HEK293 (cell line): ENCODE measurements around the gene THYN1.

Experiments used
- CTCF ChIA-PET: fragments of 350-600 bp; formaldehyde crosslinking; extraction: SDS; loops from one replicate; lab custom pipeline; 2021; ENCODE audit warnings: antibody characterized with exemption; lab: Yijun Ruan, JAX
- POLR2A ChIA-PET: fragments of 300-600 bp; formaldehyde crosslinking; extraction: SDS; loops from one replicate; lab custom pipeline; 2020; ENCODE audit warnings: antibody characterized with exemption, inconsistent platforms; lab: Yijun Ruan, JAX
- H3K27ac ChIP-seq: fragments of 200-500 bp; sonication (Bioruptor generic); 2 replicates; pipeline ENCODE4 v1.5.1; 2014; ENCODE audit warnings: low read depth, low read length, control low read depth, inconsistent platforms; ENCODE audit errors: extremely low read depth
- H3K36me3 ChIP-seq, 2 experiments: fragments of 200-500 bp in 1 of 2; sonication (Bioruptor generic) in 1 of 2; 1 replicate in 1 of 2; 2 replicates in 1 of 2; pipeline ENCODE4 v1.5.1; 2014 to 2017; ENCODE audit warnings: inconsistent platforms in 2 of 2, low read length in 2 of 2; ENCODE audit not compliant: control insufficient read depth in 2 of 2, insufficient read depth in 1 of 2
- H3K4me1 ChIP-seq: fragments of 200-500 bp; sonication (Bioruptor generic); 2 replicates; pipeline ENCODE4 v1.5.1; 2014; ENCODE audit warnings: mild to moderate bottlenecking, low read length, inconsistent platforms; ENCODE audit not compliant: control insufficient read depth, insufficient read depth
- H3K4me3 ChIP-seq: 2 replicates; pipeline ENCODE4 v1.5.1; 2011; ENCODE audit warnings: low read depth, mild to moderate bottlenecking, control low read depth, low read length, moderate library complexity
- H3K9me3 ChIP-seq: fragments of 200-500 bp; sonication (Bioruptor generic); 2 replicates; pipeline ENCODE4 v1.5.1; 2014; ENCODE audit warnings: low read depth, low read length, inconsistent platforms; ENCODE audit not compliant: control insufficient read depth, insufficient read depth
- HOXA7 ChIP-seq: sonication (generic); formaldehyde crosslinking; IDR thresholded peaks from 2 replicates; pipeline ENCODE4 v1.8.1; 2022; ENCODE audit warnings: missing genetic modification reagents, borderline replicate concordance
- KLF16 ChIP-seq: fragments of 450-650 bp; formaldehyde crosslinking; IDR thresholded peaks from 2 replicates; pipeline ENCODE4 v1.5.1; 2017; ENCODE audit warnings: missing biosample characterization, missing genetic modification characterization
- MEIS1 ChIP-seq: sonication (generic); formaldehyde crosslinking; IDR thresholded peaks from 2 replicates; pipeline ENCODE4 v1.8.1; 2022; ENCODE audit warnings: missing genetic modification reagents, mild to moderate bottlenecking, borderline replicate concordance
- OSR2 ChIP-seq: fragments of 450-650 bp; formaldehyde crosslinking; IDR thresholded peaks from 2 replicates; pipeline ENCODE4 v1.5.1; 2016; ENCODE audit warnings: missing biosample characterization, missing genetic modification characterization
- SP7 ChIP-seq: fragments of 450-650 bp; formaldehyde crosslinking; IDR thresholded peaks from 2 replicates; pipeline ENCODE4 v1.5.1; 2016; ENCODE audit warnings: missing biosample characterization, missing genetic modification characterization
- ZBTB48 ChIP-seq: fragments of 450-650 bp; formaldehyde crosslinking; IDR thresholded peaks from 2 replicates; pipeline ENCODE4 v1.5.1; 2016; ENCODE audit warnings: missing biosample characterization, missing genetic modification characterization
- ZEB2 ChIP-seq: fragments of 450-650 bp; formaldehyde crosslinking; IDR thresholded peaks from 2 replicates; pipeline ENCODE4 v1.5.1; 2016; ENCODE audit warnings: missing biosample characterization, missing genetic modification characterization
- ZFP37 ChIP-seq: fragments of 450-650 bp; formaldehyde crosslinking; IDR thresholded peaks from 2 replicates; pipeline ENCODE4 v1.5.1; 2016; ENCODE audit warnings: missing biosample characterization, missing genetic modification characterization
- ZNF114 ChIP-seq: fragments of 450-650 bp; formaldehyde crosslinking; IDR thresholded peaks from 2 replicates; pipeline ENCODE4 v1.5.0; 2017; ENCODE audit warnings: missing biosample characterization, missing genetic modification characterization
- ZNF148 ChIP-seq: fragments of 450-650 bp; formaldehyde crosslinking; IDR thresholded peaks from 2 replicates; pipeline ENCODE4 v1.5.0; 2017; ENCODE audit warnings: missing biosample characterization, missing genetic modification characterization, borderline replicate concordance
- ZNF184 ChIP-seq: fragments of 450-650 bp; IDR thresholded peaks from 2 replicates; pipeline ENCODE4 v1.5.1; 2018; ENCODE audit warnings: missing biosample characterization, mild to moderate bottlenecking, missing genetic modification characterization
- ZNF214 ChIP-seq: fragments of 450-650 bp; formaldehyde crosslinking; IDR thresholded peaks from 2 replicates; pipeline ENCODE4 v1.5.1; 2017; ENCODE audit warnings: missing biosample characterization, mild to moderate bottlenecking, missing genetic modification characterization, borderline replicate concordance
- ZNF324 ChIP-seq: fragments of 450-650 bp; formaldehyde crosslinking; IDR thresholded peaks from 2 replicates; pipeline ENCODE4 v1.5.1; 2016; ENCODE audit warnings: missing biosample characterization, missing genetic modification characterization
- ZNF513 ChIP-seq: fragments of 450-650 bp; IDR thresholded peaks from 2 replicates; pipeline ENCODE4 v1.5.1; 2018; ENCODE audit warnings: missing biosample characterization, missing genetic modification characterization
- ZNF529 ChIP-seq: fragments of 450-650 bp; formaldehyde crosslinking; IDR thresholded peaks from 2 replicates; pipeline ENCODE4 v1.5.1; 2017; ENCODE audit warnings: missing genetic modification characterization, missing biosample characterization; ENCODE audit not compliant: insufficient replicate concordance
- ZNF555 ChIP-seq: fragments of 450-650 bp; formaldehyde crosslinking; conservative IDR thresholded peaks from 2 replicates; pipeline ENCODE4 v1.5.1; 2017; ENCODE audit warnings: missing biosample characterization, mild to moderate bottlenecking, missing genetic modification characterization, inconsistent platforms
- ZNF560 ChIP-seq: fragments of 450-650 bp; formaldehyde crosslinking; IDR thresholded peaks from 2 replicates; pipeline ENCODE4 v1.5.1; 2017; ENCODE audit warnings: missing biosample characterization, missing genetic modification characterization, borderline replicate concordance
- ZNF624 ChIP-seq: fragments of 450-650 bp; formaldehyde crosslinking; IDR thresholded peaks from 2 replicates; pipeline ENCODE4 v1.5.1; 2017; ENCODE audit warnings: missing biosample characterization, missing genetic modification characterization
- ZNF670 ChIP-seq: fragments of 450-650 bp; formaldehyde crosslinking; IDR thresholded peaks from 2 replicates; pipeline ENCODE4 v1.5.1; 2016; ENCODE audit warnings: missing biosample characterization, missing genetic modification characterization, low read depth
- ZNF701 ChIP-seq: fragments of 450-650 bp; formaldehyde crosslinking; IDR thresholded peaks from 2 replicates; pipeline ENCODE4 v1.5.1; 2016; ENCODE audit warnings: missing biosample characterization, missing genetic modification characterization
- ZNF707 ChIP-seq: fragments of 450-650 bp; formaldehyde crosslinking; IDR thresholded peaks from 2 replicates; pipeline ENCODE4 v1.5.1; 2016; ENCODE audit warnings: missing biosample characterization, missing genetic modification characterization
- TF ChIP-seq, protein P1 (sequence below): fragments of 450-650 bp; formaldehyde crosslinking; optimal IDR thresholded peaks from 2 replicates; pipeline ENCODE3; 2016; ENCODE audit warnings: missing biosample characterization, mild to moderate bottlenecking, missing genetic modification characterization
- TF ChIP-seq, protein P2 (sequence below): fragments of 450-650 bp; formaldehyde crosslinking; IDR thresholded peaks from 2 replicates; pipeline ENCODE4 v1.5.1; 2017; ENCODE audit warnings: missing biosample characterization, missing genetic modification characterization
- TF ChIP-seq, protein P3 (sequence below): fragments of 450-650 bp; formaldehyde crosslinking; IDR thresholded peaks from 2 replicates; pipeline ENCODE4 v1.5.1; 2016; ENCODE audit warnings: missing biosample characterization, missing genetic modification characterization, borderline replicate concordance
- TF ChIP-seq, protein P4 (sequence below): fragments of 450-650 bp; formaldehyde crosslinking; IDR thresholded peaks from 2 replicates; pipeline ENCODE4 v1.5.1; 2016; ENCODE audit warnings: missing biosample characterization, missing genetic modification characterization, low read depth

Gene THYN1

DNA sequence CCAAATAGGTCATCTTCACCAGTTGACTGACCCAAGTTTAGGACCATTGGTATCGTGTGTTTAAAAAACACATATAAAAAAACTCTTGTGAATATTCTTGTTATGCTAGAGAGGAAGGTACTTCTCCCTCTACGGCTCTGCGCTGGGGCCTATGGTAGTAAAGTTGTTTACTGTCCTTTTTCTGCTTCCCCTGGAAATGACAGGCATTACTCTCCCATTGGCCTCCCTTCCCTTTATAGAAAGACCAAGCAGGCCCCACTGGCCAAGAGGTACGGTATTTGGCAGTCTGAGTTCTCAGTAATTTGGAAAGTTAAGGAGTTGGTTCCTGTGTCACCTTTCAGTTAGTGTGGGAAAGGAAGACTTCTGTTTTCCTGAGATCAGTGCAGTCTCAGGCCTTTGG is 6.5 kb downstream of the THYN1 start:
- peaks cover 0 to 94% of the 10 kb centered on the region in 2 experiments; a peak in 1 of 3 replicates for H3K36me3 ChIP-seq
- no peak overlapping the region for H3K27ac ChIP-seq
- ChIA-PET CTCF (no interaction called here), POLR2A (no interaction called here)
- H3K4me1 ChIP-seq = no peaks in the 10 kb centered on the region
- TF ChIP-seq ZNF529 (tag by site-specific recombination) (no peak), ZNF324 (tag by site-specific recombination) (no peak), ZBTB48 (tag by site-specific recombination) (no peak), ZNF513 (tag by site-specific recombination) (no peak), ZNF560 (tag by site-specific recombination) (no peak), ZNF707 (tag by site-specific recombination) (no peak), ZNF624 (tag by site-specific recombination) (no peak), KLF16 (tag by site-specific recombination) (no peak), ZNF184 (tag by site-specific recombination) (no peak), ZNF148 (tag by site-specific recombination) (no peak), ZNF114 (tag by site-specific recombination) (no peak), OSR2 (tag by site-specific recombination) (no peak)
- H3K9me3 ChIP-seq = no peaks in the 10 kb centered on the region
- no peak overlapping the region for H3K4me3 ChIP-seq

DNA sequence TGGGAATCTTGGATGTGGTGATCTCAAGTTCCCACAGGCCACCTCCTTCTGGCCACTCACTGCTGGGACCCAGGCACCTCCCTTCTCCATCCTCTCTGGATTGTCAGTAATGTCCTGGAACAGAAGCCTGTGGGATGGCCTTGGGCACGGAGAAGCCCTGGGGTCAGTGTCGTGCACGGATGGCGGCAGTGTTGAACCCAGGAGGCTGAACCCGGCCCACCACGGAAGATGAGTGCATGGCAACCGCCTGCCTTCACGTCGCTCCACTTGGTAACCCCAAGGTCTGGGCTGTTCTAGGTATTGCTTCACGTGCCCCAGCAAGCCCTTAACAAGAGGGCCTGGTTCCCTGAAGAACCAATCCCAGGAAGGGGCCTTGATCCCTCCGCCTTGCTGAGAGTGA is 7.1 kb downstream of the THYN1 start:
- H3K27ac ChIP-seq = no peak overlapping the region
- ChIA-PET CTCF (interaction anchor here (0.7 kb wide), 1 partner anchor 177 kb away, joined by 3 read pairs; no protein-coding TSS in a partner anchor), POLR2A (no interaction called here)
- peaks cover 0 to 96% of the 10 kb centered on the region in 2 experiments; a peak in 1 of 3 replicates for H3K36me3 ChIP-seq
- no peaks in the 10 kb centered on the region for H3K4me1 ChIP-seq
- no peak overlapping the region for H3K4me3 ChIP-seq
- H3K9me3 ChIP-seq = no peaks in the 10 kb centered on the region
- TF ChIP-seq ZNF555 (tag by site-specific recombination) (no peak), ZNF214 (tag by site-specific recombination) (no peak), ZFP37 (tag by site-specific recombination) (no peak), ZNF701 (no peak), ZEB2 (tag by site-specific recombination) (no peak), ZNF114 (tag by site-specific recombination) (no peak), ZNF670 (tag by site-specific recombination) (no peak), HOXA7 (CRISPR knock-in tag) (no peak), SP7 (tag by site-specific recombination) (no peak), MEIS1 (no peak)
- TF ChIP-seq, protein P1, sequence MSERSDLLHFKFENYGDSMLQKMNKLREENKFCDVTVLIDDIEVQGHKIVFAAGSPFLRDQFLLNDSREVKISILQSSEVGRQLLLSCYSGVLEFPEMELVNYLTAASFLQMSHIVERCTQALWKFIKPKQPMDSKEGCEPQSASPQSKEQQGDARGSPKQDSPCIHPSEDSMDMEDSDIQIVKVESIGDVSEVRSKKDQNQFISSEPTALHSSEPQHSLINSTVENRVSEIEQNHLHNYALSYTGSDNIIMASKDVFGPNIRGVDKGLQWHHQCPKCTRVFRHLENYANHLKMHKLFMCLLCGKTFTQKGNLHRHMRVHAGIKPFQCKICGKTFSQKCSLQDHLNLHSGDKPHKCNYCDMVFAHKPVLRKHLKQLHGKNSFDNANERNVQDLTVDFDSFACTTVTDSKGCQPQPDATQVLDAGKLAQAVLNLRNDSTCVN = no peak
- TF ChIP-seq, protein P2, sequence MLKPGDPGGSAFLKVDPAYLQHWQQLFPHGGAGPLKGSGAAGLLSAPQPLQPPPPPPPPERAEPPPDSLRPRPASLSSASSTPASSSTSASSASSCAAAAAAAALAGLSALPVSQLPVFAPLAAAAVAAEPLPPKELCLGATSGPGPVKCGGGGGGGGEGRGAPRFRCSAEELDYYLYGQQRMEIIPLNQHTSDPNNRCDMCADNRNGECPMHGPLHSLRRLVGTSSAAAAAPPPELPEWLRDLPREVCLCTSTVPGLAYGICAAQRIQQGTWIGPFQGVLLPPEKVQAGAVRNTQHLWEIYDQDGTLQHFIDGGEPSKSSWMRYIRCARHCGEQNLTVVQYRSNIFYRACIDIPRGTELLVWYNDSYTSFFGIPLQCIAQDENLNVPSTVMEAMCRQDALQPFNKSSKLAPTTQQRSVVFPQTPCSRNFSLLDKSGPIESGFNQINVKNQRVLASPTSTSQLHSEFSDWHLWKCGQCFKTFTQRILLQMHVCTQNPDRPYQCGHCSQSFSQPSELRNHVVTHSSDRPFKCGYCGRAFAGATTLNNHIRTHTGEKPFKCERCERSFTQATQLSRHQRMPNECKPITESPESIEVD (tag by site-specific recombination) = no peak
- TF ChIP-seq, protein P3, sequence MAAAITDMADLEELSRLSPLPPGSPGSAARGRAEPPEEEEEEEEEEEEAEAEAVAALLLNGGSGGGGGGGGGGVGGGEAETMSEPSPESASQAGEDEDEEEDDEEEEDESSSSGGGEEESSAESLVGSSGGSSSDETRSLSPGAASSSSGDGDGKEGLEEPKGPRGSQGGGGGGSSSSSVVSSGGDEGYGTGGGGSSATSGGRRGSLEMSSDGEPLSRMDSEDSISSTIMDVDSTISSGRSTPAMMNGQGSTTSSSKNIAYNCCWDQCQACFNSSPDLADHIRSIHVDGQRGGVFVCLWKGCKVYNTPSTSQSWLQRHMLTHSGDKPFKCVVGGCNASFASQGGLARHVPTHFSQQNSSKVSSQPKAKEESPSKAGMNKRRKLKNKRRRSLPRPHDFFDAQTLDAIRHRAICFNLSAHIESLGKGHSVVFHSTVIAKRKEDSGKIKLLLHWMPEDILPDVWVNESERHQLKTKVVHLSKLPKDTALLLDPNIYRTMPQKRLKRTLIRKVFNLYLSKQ (tag by site-specific recombination) = no peak
- TF ChIP-seq, protein P4, sequence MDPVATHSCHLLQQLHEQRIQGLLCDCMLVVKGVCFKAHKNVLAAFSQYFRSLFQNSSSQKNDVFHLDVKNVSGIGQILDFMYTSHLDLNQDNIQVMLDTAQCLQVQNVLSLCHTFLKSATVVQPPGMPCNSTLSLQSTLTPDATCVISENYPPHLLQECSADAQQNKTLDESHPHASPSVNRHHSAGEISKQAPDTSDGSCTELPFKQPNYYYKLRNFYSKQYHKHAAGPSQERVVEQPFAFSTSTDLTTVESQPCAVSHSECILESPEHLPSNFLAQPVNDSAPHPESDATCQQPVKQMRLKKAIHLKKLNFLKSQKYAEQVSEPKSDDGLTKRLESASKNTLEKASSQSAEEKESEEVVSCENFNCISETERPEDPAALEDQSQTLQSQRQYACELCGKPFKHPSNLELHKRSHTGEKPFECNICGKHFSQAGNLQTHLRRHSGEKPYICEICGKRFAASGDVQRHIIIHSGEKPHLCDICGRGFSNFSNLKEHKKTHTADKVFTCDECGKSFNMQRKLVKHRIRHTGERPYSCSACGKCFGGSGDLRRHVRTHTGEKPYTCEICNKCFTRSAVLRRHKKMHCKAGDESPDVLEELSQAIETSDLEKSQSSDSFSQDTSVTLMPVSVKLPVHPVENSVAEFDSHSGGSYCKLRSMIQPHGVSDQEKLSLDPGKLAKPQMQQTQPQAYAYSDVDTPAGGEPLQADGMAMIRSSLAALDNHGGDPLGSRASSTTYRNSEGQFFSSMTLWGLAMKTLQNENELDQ = no peak
